OCI-LY7 (cell line): ENCODE measurements around the gene KRI1.

Source experiments
- CTCF ChIP-seq: fragments of 200-600 bp; sonication (generic); conservative IDR thresholded peaks from 2 replicates; pipeline ENCODE4 v1.5.1; 2014; ENCODE audit warnings: mild to moderate bottlenecking, antibody characterized with exemption, low read length, moderate library complexity, mixed read lengths
- EZH2phosphoT487 ChIP-seq: fragments of 200-600 bp; sonication (generic); IDR thresholded peaks from 2 replicates; pipeline ENCODE4 v1.6.1; 2018; ENCODE audit warnings: low read depth, borderline replicate concordance, mild to moderate bottlenecking, mixed run types, antibody characterized with exemption, low read length, moderate library complexity, mixed read lengths

- TF ChIP-seq CTCF: no peak
- TF ChIP-seq EZH2phosphoT487: no peak
These were observed 27.4 kb downstream of the KRI1 start for GRCh38 chr19:10538204-10538983.
